GM12874 (cell line): ENCODE data around the gene LILRB2.

ENCODE experiments used
- CTCF ChIP-seq: IDR thresholded peaks from 2 replicates; pipeline ENCODE4 v1.5.1; 2011; ENCODE audit warnings: low read depth, mild to moderate bottlenecking, control low read depth, low read length, moderate library complexity; ENCODE audit not compliant: insufficient read depth

The LILRB2 gene

GRCh38 chr19:54229146-54229545 lies 51.8 kb downstream of the LILRB2 start:
- no peak for TF ChIP-seq CTCF
